ENCODE results near the gene GPR17.

GPR17 gene

GRCh38 chr2:127638361-127639110, 7.4 kb upstream of the GPR17 start:
- peak overlapping the region; percentile 72 for H3K27ac ChIP-seq
- no peak for DNase-seq (ENCODE audit: low spot score)
- ChIA-PET CTCF (interaction anchor here (2.0 kb wide), 1 partner anchor 12 kb away, joined by 6 read pairs; no protein-coding TSS in a partner anchor), POLR2A (ENCODE audit: low non-redundant PET) (no interaction called here)
- no peak for TF ChIP-seq CTCF (conservative IDR thresholded peaks at IDR 0.05; ENCODE audit: low read depth)

GRCh38 chr2:127639111-127639474, 6.9 kb upstream of the GPR17 start:
- peak overlapping the region; percentile 72; the same call in 1 of the 2 replicates for H3K27ac ChIP-seq
- no peak for TF ChIP-seq CTCF (conservative IDR thresholded peaks at IDR 0.05; ENCODE audit: low read depth)
- ChIA-PET POLR2A (ENCODE audit: low non-redundant PET) (no interaction called here), CTCF (interaction anchor here (2.0 kb wide), 1 partner anchor 11 kb away, joined by 6 read pairs; no protein-coding TSS in a partner anchor)
- no peak for DNase-seq (ENCODE audit: low spot score)

- H3K27ac ChIP-seq: no peak overlapping the region; the same call in 1 of the 2 replicates
- CTCF ChIA-PET: interaction anchor here (2.0 kb wide), 1 partner anchor 10 kb away, joined by 6 read pairs; no protein-coding TSS in a partner anchor
- no peak for TF ChIP-seq CTCF (conservative IDR thresholded peaks at IDR 0.05; ENCODE audit: low read depth)
- POLR2A ChIA-PET (ENCODE audit: low non-redundant PET): no interaction called here
- no peak for DNase-seq (ENCODE audit: low spot score)
These were observed 5.6 kb upstream of the GPR17 start for GRCh38 chr2:127640082-127641072.

GRCh38 chr2:127641133-127641532, 4.8 kb upstream of the GPR17 start:
- POLR2A ChIA-PET (ENCODE audit: low non-redundant PET): no interaction called here
- no peak overlapping the region for H3K27ac ChIP-seq
- no peak for DNase-seq (ENCODE audit: low spot score)
- no peak for TF ChIP-seq CTCF (conservative IDR thresholded peaks at IDR 0.05; ENCODE audit: low read depth)
- CTCF ChIA-PET: no interaction called here

GRCh38 chr2:127641846-127642507, 4.0 kb upstream of the GPR17 start:
- POLR2A ChIA-PET (ENCODE audit: low non-redundant PET): no interaction called here
- no peak for TF ChIP-seq CTCF (conservative IDR thresholded peaks at IDR 0.05; ENCODE audit: low read depth)
- CTCF ChIA-PET: interaction anchor here (0.7 kb wide), 1 partner anchor 22 kb away, joined by 3 read pairs; no protein-coding TSS in a partner anchor
- DNase-seq (ENCODE audit: low spot score): no peak
- no peak overlapping the region for H3K27ac ChIP-seq
